ENCODE data around the gene DCLK1.
"Not testable (repeated sequence)": the region's sequence is repeated elsewhere in the genome, so short reads cannot be mapped to it uniquely, and the experiment has no call there.

The DCLK1 gene

DNA sequence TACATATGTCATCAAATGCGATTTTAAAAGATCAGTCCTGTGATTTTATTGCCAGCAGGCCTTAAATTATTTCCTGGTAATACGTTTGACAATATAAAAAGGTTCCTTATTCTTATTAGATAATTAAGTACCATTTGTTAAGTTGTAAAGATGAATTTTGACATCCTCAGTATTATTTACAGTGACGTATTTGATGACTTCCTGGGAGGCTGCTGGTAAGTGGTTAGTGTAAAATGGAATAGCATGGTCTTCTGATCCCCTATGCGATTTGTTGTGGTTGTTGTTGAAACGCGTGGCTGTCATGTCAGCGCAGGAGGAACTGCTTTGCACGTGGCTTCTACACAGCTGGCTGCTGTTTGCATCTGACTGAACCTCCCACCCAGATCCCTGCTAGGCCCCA, 99.7 kb downstream of the DCLK1 start:
- no peak for DNase-seq

DNA sequence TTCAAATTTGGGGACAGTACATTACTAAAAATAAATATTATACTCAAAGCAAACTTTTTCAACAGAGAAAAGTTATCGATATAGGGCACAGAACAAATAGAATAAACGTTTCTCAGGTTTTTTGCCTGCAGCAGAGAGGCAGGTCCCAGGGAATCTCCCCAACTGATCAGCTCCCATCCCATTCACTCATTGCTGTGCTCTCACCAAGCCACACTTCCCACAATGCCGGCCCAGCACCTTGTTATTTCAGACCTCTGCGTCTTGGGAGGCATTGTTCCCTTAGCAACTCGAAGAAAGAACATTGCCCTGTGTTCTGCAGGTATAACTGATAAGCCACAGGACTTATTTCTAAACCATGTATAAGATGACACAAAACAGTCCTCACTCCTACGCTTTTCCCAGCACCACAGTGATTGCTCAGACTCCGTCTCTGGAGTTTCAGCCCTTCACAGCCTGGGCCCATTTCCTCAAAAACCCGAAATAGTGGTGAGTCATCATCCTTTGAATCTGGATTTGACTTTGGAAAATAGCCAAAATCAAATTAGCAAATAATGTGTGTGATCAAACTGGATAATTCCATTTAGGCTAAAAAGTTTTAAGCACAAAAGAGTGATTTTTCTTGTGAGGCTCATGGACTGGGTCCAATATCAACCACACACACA, 100.4 kb downstream of the DCLK1 start:
- DNase-seq = no peak

DNA sequence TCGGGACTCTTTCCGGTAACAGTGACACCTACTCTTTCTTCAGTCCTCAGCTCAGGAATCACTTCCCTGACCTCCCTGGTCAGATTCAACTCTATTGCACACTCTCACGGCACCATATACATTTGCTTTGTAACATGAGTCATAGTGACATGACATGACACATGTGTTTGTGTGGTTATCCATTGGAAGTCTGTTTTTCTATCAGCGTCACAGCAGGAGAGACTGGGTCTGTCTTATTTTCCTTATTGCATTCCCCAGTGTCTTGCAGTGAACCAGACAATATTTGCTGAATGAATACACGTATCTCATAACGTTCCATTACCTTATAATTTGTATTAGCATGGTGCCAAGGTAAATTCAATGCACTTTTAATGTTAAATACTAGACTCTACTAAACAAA, 102.0 kb downstream of the DCLK1 start:
- DNase-seq = no peak

DNA sequence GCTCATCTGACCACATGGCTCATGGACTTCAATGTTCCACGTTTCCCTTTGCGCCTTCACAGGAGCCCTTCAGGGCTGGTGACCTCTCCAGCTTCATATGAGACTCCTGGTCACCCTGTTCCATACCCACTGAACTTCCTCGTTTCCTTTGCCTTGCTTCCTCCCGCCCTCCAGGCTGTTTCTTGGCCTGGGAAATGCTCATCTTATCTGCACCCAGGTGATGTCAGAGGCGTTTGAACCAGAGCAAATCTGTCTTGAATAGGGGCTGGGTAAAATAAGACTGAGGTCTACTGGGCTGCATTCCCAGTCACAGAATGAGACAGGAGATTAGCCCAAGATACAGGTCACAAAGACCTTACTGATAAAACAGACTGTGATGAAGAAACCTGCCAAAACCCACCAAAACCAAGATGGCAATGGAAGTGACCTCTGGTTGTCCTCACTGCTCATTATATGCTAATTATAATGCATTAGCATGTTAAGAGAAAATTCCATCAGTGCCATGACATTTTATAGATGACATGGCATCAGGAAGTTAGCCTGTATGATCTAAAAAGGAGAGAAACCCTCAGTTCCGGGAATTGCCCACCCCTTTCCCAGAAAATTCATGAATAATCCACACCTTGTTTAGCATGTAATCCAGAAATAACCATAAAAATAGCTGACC, 102.7 kb downstream of the DCLK1 start:
- no peak for DNase-seq

DNA sequence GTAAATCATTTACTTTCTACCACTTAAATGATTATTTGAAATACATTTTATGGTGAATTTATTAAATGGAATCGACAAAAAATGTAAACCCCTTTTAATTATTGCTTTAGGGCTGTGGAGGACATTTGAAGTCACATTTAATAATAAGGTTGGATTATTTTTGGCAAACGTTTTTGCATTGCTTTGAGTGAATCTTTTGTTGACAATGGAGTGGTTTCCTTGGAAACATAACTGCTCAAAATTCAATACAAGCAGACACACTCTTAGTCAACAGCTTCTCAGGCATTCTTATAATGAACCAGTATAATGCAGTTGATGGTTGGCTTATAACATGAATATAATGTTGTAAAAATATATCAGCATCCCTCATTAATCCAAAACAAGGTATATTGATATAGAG, 104.7 kb downstream of the DCLK1 start:
- DNase-seq = no peak

DNA sequence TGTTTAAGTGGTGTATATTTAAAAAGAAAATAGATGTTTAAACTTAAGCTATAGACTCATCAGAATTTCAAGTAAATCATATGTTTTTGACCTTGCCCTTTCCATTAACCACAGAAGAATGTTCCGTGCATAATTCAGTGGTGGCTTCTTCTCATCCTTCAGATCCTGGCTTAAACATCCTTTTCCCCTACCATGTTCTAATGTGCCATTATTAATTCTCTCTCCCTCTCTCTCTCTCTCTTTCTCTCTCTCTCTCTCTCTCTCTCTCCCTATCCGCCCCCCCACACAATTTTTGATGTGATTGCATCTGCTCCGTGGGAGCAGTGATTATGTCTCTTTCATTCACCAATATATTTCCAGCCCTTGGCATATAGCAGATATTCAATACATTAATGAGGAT, 116.4 kb downstream of the DCLK1 start:
- no peak for DNase-seq

DNA sequence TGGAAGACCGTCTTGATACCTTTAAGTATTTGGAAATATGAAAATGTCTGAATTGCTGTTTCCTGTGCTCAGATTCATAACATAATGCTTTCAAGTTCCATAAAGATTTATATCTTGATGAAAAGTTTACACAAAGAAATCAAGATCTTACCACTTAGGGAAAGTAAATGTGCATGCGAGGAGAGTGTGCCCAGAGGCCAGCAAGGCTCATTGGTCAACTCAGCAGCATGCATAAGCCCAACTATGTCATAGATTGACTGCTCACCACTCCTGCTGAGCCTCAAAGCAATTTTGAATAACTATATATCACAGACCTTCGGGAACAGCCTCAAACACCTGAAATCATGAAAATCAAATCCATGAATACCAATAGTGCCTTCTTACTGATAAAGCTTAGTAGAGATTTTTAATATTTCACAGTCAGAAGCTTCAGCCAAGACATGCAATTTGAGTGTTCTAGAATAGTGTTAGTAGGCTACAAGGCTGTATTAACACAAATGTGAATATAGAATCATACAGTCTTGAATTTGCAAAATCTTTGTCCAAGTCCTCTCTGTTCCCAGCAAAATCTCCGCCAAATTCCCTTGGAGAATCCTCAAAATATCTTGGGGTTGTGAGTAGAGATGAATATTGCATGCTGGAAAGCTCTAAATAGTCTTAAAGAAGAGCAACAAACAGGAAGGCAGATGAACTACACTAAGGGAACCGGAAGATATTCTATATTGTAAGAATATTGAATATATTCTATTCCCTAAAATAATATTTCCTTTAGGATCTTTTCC, 124.1 kb downstream of the DCLK1 start:
- DNase-seq = no peak

DNA sequence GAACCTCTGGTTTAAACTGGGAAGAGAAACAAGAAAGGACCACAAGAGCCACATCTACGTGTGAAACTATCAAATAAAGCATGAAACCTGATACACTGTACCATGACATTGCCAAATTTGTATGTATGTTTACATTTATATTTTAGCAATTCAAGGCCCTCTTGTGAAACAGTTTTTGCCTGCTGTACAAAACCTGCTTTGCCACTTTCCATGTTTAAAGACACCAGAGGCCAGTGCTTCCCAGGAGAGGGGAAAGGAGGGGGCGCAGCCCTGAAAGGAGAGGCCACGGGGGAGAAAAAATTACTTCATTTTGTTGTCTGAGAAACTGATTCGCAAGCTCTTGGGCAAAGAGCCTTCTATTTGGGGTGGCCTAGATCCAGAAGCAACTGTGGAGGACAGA, 124.8 kb downstream of the DCLK1 start:
- DNase-seq = no peak

DNA sequence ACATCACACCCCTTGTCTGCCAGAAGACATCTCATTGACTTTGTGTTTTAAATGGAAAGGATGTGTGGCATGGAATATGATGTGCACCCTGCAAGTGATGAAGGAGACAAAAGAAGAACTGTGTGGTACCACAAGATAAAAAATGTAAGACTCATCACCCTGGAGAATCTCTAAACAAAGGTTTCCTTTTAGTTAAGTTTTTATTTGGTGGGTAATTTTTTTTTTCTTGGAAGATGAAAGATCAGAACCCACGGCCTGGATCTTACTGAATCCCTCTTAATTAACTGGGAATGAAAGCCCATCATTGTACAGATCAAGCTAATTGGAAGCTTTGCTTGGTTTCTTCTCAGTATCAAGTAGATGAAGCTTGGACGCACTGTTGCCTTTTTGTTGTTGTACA, 129.6 kb downstream of the DCLK1 start:
- no peak for DNase-seq

DNA sequence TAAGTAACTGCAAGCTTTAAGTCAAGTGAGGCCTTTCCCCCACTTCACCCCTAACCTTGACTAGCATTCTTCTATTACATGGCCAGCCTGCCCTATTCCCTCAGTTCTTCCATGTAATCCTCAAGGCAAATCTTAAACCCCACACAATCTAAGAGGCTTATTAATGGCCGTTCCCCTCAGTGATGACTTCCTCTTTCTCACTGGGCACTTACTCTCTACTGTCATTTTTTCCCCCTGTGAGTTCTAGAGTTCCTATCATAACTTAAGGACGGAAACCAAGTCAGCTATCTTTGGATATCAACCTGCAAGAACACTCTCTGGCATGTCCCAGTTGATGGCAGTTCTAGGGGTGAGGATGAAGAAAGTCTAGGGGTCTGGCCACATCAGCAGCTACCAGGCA, 131.2 kb downstream of the DCLK1 start:
- DNase-seq = no peak

DNA sequence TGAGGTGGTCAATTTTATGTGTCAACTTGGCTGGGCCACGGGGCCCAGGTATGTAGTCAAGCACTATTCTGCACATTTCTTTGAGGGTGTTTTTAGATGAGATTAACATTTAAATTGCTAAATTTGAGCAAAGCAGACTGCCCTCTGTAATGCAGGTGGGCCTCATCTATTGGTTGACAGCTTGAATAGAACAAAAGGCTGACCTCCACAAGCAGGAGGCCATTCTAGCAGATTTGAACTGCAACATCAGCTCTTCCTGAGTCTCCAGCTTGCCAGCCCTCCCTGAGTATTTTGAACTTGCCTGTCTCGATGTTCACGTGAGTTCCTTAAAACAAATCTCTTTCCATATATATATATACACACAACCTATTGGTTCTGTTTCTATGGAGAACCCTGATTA, 134.8 kb downstream of the DCLK1 start:
- DNase-seq = no peak

DNA sequence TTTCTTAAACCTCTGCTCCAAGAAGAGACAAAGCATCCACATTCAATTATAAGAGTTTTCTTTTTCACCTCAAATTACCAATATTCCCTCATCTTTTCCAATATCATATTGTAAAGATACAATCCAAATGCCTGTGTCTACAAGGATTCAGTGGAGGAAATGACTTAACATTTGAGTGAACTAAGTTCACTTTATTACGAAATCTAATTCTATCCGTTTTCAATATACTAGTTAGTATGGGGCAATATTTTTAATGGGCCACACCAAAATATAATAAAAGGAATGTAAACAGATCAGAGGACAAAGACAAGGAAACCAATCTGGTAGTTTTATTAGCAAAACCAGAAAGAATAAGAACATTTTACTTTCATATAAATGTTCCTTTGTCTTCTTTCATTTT, 136.0 kb downstream of the DCLK1 start:
- DNase-seq = no peak

DNA sequence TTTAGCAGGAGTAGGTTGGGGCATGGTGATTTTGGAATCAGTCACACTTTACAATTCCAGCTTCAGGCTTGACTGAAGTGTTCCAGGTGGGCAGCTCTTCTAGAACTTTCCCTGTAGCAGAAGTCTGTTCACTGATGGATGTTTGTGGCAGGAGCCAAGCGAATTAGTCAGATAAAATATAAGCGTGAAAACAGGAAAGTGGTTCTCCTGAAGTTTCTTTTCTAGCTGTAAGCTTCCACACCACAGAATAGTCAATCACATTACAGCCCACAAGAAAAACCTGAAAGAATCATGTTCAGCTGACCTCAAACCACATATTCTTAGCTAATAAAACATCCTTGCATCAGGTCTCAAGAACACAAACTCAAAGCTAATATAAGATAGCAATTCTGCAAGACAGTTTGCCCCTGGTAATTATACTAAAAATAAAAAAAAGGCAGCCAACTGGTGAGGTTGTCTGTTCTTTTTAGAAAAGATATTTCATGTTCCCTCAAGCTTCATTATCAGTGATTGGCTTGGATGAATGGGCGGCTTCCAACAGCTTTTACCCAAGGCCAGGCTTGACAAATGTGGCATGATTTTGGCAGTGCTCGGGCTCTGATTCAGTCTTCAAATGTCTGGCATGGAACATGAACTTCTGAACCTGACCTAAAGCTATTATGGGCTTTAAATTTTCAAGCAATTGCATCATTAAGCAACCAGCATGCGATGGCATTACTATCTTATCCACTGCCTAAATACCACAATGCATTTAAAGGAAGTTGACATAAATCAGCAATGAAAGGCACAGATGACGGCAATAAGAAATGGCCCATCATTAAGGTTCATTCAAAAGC, 136.8 kb downstream of the DCLK1 start:
- DNase-seq = no peak

DNA sequence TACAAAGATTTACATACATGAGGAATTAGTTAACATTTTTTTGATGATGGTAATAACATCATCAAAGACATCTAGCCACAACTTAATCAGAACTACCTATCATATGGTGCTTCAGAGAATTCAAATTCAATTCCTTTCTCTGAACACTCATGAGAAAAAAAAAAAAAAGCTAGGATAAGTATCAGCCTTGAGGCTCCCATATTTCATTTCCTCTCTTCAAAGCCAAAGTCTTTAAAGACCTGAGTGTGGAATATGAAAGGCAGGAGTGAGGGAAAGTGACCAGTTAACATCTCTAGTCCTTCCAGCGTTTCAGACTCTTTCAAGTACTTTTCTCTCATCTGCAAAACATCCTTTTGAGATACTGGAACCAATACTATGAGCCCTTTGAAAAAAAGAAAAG, 137.5 kb downstream of the DCLK1 start:
- DNase-seq = no peak

DNA sequence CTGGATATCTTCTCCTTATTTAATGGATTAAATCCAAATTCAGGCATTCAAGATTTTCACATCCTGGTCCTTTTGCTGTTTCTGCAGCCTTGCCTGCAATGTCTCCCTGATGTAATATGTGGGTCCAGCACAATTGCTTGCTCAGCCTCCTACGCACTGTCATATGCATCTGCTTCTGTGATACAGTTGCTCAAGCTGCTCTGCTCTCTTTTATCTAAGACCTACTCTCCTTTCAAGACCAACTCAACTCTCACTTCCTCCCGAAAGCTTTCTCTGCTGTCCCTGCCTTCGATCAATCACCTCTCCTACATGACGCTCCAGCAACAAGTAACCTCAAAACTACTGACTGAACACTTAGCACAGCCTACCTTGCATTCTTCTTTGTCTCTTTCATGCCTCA, 138.2 kb downstream of the DCLK1 start:
- DNase-seq = no peak

DNA sequence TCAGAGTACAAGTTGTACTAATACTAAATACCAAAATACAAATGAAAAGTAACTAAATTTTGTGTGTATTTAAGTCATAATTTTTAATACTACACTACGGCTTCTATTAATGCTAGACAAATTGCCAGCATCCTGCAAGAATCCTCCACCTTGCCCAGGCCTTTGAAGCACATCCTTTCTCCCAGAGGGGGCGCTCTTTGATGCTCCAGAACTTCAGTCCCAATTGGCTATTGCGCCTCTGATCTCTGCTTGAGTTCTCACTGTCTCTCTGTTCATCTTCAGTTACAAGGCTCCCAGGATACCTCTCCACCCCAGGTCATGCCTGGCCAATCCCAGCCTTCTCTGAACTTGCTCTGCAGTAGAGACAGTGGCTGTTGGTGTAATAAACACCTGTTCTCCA, 141.0 kb downstream of the DCLK1 start:
- no peak for DNase-seq

DNA sequence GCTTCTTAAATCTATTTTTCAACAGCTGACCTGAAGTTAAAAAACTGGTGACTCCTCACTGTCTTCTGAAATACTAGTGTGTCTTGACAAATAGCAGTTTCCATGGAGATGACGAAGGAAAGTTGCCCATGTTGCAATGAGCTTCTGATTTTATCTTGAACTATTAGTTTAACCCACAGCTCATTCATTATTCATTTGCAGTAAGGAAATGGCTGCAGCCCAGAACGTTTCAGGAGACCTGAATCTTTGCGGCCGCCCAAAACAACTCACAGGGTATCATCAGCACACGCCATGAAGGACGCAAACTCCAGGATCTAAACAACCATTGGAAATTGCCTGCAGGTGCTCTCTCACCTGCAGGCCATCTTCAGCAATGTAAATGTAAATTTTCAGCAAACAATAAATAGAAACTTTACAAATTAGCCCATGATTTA, 142.5 kb downstream of the DCLK1 start:
- no peak for DNase-seq

DNA sequence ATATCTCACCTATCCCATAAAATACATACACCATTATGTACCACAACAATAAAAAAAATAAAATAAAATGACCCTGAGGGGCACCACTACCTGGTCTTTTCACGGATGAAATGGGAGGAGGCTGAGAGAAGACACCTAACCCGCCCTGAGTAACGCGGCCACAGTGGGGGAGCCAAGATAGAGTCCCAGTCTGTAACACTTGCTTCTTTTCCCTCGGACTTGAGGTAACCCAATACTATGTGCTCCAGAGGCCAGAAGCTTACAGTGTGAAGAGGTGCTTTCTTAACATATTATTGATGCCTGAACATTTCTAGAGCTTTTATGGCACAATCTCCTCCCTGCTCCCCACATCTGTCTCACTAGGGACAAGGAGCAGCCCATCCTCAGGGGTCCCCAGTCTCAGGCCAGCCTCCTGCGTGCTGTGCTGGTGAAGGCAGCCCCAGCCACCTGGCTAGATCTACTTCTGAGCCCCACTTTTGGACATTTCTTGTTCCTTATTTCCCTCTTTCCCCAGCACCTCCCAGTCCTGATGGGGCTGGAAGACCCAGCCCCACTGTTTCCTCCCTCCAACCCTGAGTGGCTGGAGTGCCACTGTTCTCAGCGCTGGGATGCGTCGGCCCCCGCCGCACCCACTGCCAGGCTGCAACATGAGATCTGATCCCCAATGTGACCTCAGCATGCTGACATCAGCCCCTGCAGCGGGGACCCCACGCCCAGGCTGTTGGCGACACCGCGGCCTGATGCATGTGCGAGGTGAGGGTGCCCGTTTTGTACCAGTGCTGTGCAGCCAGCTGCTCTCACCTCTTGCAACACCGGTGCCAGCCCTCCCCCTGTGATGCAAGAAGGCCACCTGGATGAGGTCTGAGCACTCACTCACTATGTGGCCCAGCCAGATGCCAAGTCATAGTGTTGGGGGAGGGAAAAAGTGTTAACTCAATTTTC, 143.3 kb downstream of the DCLK1 start:
- no peak for DNase-seq

DNA sequence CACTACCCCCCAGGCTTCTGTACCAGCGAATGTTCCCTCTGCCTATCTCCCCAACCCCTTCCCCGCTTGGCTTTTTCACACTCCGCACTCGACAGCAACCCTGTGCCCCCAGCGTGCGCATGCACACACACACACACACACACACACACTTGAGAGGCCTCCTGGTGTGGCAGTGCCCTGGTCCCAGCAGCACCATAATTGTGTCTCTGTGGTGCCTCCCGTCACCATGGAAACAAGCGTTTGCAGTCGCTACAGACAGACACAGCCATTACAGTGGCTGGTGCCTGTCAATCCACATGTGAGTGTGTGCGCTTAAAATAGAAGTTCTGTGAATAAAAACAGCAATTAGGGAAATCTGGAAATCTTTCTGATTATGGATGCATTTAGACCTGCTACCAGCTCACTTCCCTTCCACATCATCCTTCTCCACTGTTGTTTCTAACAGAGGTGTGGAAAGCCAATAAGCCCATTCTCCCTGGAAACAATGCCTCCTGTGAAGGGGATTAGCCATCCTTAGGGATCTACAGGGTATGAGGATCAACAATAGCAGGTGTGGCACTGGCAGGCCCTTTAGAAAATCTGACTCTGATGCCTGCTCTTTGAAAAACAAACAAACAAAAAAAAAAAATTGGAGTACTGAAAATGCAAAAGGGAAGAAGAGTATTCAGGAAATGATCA, 146.3 kb downstream of the DCLK1 start:
- no peak for DNase-seq

DNA sequence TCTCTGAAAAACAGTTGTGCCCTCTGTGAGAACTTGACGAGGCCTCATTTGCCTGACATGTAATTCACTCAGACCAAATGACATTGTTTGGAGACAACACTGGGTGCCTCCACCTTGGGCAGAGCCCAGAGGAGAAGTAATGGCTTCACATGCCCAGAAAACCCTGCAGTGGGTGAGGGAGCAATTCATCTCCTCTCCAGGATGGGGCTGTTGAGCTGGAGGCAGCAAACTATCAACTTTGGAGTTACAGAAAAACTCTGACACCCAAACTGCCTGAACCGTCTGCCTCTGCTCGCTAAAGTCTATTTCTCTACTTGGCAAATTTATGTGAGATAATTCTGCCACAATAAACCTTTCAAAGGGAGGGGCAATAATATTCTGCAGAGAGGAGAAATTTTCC, 146.9 kb downstream of the DCLK1 start:
- no peak for DNase-seq

DNA sequence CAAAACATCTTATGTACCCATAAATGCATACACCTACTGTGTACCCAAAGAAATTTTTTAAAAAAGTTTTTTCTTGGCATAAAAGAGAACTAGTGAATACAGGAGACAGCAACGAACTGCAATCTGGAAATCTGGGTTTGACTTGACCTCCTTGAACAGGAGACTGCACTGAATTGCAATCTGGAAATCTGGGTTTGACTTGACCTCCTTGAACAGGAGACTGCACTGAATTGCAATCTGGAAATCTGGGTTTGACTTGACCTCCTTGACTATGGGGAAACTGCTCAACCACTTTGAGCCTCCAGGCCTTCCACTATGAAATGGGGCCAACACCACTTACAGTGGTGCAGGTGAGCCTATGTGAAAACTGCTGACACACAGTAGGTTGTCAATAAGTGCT, 147.5 kb downstream of the DCLK1 start:
- not testable (repeated sequence) for DNase-seq

DNA sequence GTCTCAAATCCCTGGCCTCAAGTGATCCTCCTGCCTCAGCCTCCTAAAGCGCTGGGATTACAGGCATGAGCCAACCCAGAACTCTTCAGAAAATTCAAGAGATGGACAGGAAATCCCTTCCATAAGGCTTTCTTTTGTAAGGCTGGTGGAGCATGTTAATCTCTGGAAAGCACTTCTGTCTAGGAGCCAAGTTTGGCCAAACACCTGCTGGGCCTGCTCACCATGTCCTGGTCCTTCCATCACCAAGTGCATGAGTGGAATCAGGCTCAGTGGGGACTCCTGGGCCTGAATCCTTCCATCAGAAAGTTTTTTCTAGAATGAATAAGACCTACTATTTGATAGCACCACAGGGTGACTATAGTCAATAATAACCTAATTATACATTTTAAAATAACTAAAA, 148.0 kb downstream of the DCLK1 start:
- DNase-seq = no peak

Measured in activated effector memory CD4-positive, alpha-beta T cell treated with anti-CD3 and anti-CD28 coated beads, Interleukin-2, amount 50 U/mL, for 16 hours (primary cell).